Measurements from ENCODE around the gene CAMSAP1. TPM values are rescaled to one million over a fixed set of nuclear protein-coding genes. Genes with fewer than 3 reads are reported as not detected.

The CAMSAP1 gene
- total and polyA plus RNA-seq, 9 of the 15 experiments (the other 6 are each of a cell fraction or from before 2014, with no cell fraction given), result 1.5 to 28.8 (median 14.3) TPM

DNA sequence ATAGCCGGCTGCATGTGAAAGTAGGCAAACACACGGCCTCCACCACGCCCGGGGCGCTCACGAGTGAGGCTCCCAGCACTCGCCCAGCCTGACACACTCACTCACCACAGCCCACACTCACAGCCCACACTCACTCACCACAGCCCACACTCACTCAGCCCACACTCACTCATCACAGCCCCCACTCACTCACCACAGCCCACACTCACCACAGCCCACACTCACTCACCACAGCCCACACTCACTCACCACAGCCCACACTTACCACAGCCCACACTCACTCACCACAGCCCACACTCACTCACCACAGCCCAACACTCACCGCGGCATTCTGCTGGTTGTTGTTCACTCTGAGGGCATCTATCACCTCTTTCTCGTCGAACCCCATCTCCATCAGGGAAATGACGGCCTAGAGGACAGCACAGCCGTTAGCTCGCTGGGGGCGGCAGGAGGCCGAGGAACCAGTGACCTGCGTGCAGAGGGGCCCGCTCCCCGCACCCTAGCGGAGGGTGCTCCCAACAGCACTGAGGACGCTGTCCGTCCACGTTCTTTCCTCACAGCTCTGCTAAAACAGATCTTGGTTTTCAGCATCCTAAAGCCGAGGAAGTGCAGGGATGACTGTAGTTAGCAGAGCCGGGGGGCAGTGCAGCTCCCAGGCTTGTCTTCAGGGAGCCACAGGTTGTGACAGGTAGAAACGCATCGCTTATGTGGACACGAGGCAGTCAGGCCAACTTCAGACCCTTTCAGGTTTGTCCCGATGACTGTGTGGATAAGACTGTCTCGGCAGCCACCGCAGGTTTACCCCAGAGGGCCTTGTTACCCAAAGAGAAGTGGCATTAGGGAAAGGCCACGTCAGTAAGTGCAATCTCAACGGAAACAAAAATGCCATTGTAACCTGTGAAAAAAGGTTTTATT lies 32.3 kb upstream of the CAMSAP1 start (continued):
- 0 out of 2 replicates have a peak, but pooled peaks have one; percentile 55 for TF ChIP-seq RERE (CRISPR knock-in tag; IDR thresholded peaks at IDR 0.05; ENCODE audit: borderline replicate concordance)
- 0 out of 2 replicates have a peak, but pooled peaks have one; percentile 43 for TF ChIP-seq TAF15 (IDR thresholded peaks at IDR 0.05; ENCODE audit: low read depth, low read length)
- TF ChIP-seq ZNF274 (IDR thresholded peaks at IDR 0.05; ENCODE audit: borderline replicate concordance, low read depth, low read length), result no peak
- peak; percentile 33; the same call in 1 of the 2 replicates for TF ChIP-seq NR2C2 (CRISPR knock-in tag; IDR thresholded peaks at IDR 0.05)
- no peak for TF ChIP-seq NR2C2 (tag; IDR thresholded peaks at IDR 0.05)
- TF ChIP-seq ZNF592 (IDR thresholded peaks at IDR 0.05), result no peak
- TF ChIP-seq POLR2H (tag; IDR thresholded peaks at IDR 0.05; ENCODE audit: low read depth), result no peak
- no peak for TF ChIP-seq CHD2 (IDR thresholded peaks at IDR 0.05; ENCODE audit: low read depth, low read length)
- peak; percentile 86; the same call in 1 of the 2 replicates for TF ChIP-seq ZBTB43 (CRISPR knock-in tag; IDR thresholded peaks at IDR 0.05)
- peak; percentile 50 for TF ChIP-seq POLR2A (conservative IDR thresholded peaks at IDR 0.05)
- TF ChIP-seq, protein P1, sequence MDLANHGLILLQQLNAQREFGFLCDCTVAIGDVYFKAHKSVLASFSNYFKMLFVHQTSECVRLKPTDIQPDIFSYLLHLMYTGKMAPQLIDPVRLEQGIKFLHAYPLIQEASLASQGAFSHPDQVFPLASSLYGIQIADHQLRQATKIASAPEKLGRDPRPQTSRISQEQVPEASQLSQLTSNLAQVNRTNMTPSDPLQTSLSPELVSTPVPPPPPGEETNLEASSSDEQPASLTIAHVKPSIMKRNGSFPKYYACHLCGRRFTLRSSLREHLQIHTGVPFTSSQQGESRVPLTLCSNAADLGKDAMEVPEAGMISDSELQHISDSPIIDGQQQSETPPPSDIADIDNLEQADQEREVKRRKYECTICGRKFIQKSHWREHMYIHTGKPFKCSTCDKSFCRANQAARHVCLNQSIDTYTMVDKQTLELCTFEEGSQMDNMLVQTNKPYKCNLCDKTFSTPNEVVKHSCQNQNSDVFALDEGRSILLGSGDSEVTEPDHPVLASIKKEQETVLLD (IDR thresholded peaks at IDR 0.05), result no peak
